ENCODE measurements around the gene SAMD4B.

SAMD4B gene

GRCh38 chr19:39399668-39400050 is 57.4 kb downstream of the SAMD4B start:
- DNase-seq: no peak

- no peak for DNase-seq
These were observed 57.8 kb downstream of the SAMD4B start for GRCh38 chr19:39400061-39400460.

GRCh38 chr19:39401070-39401548 is 58.9 kb downstream of the SAMD4B start:
- no peak for DNase-seq

- DNase-seq: no peak
These were observed 59.5 kb downstream of the SAMD4B start for GRCh38 chr19:39401549-39402345.

- peak; percentile 20 for DNase-seq
These were observed 60.4 kb downstream of the SAMD4B start for GRCh38 chr19:39402346-39403300.

GRCh38 chr19:39403331-39404312 is 61.4 kb downstream of the SAMD4B start:
- DNase-seq: peak; percentile 18

- DNase-seq: no peak
These were observed 63.2 kb downstream of the SAMD4B start for GRCh38 chr19:39405261-39405957.

- no peak for DNase-seq
These were observed 63.9 kb downstream of the SAMD4B start for GRCh38 chr19:39405958-39406655.

- no peak for DNase-seq
These were observed 64.6 kb downstream of the SAMD4B start, which contains the start of gene ZFP36 for GRCh38 chr19:39406656-39407409. ZFP36 (plus strand) TSS chr19:39406847; CDS start chr19:39406905, 58 bp downstream.

- no peak for DNase-seq
These were observed 65.1 kb downstream of the SAMD4B start for GRCh38 chr19:39407410-39407659.

GRCh38 chr19:39407660-39408391 is 65.6 kb downstream of the SAMD4B start:
- DNase-seq: no peak

- DNase-seq: no peak
These were observed 66.4 kb downstream of the SAMD4B start for GRCh38 chr19:39408392-39409207.

GRCh38 chr19:39409208-39410016 is 67.2 kb downstream of the SAMD4B start:
- peak; percentile 81 for DNase-seq

- no peak for DNase-seq
These were observed 68.0 kb downstream of the SAMD4B start for GRCh38 chr19:39410017-39410830.

GRCh38 chr19:39410831-39411080 is 68.5 kb downstream of the SAMD4B start:
- no peak for DNase-seq

- no peak for DNase-seq
These were observed 69.0 kb downstream of the SAMD4B start for GRCh38 chr19:39411081-39411831.

- peak; percentile 85 for DNase-seq
These were observed 69.5 kb downstream of the SAMD4B start for GRCh38 chr19:39411832-39412099.

Data from NCI-H2107 (cell line).